HepG2 (cell line): ENCODE measurements around the gene MILR1. TPM values are rescaled to one million over a fixed set of nuclear protein-coding genes. Genes with fewer than 3 reads are reported as not detected.

Experiments
- CTCF ChIP-seq: sonication (generic); formaldehyde crosslinking; IDR thresholded peaks from 2 replicates; pipeline ENCODE4 v1.5.0; 2020; ENCODE audit warnings: mild to moderate bottlenecking, missing genetic modification reagents, moderate library complexity
- HOXA5 ChIP-seq: sonication (generic); formaldehyde crosslinking; IDR thresholded peaks from 2 replicates; pipeline ENCODE4 v1.4.0; 2020; ENCODE audit warnings: missing genetic modification reagents
- PHF20 ChIP-seq: sonication (generic); formaldehyde crosslinking; IDR thresholded peaks from 2 replicates; pipeline ENCODE4 v1.5.0; 2020; ENCODE audit warnings: mild to moderate bottlenecking, missing genetic modification reagents
- RFX3 ChIP-seq: IDR thresholded peaks from 2 replicates; pipeline ENCODE4 v1.6.1; 2016; ENCODE audit warnings: missing biosample characterization, missing genetic modification reagents
- ZFX ChIP-seq: sonication (generic); formaldehyde crosslinking; IDR thresholded peaks from 2 replicates; pipeline ENCODE4 v1.4.0; 2020; ENCODE audit warnings: mild to moderate bottlenecking, low read depth, missing genetic modification reagents, moderate library complexity
- ZNF142 ChIP-seq: sonication (generic); formaldehyde crosslinking; IDR thresholded peaks from 2 replicates; pipeline ENCODE4 v1.4.0; 2020; ENCODE audit warnings: missing genetic modification reagents
- ZNF253 ChIP-seq: sonication (generic); formaldehyde crosslinking; IDR thresholded peaks from 2 replicates; pipeline ENCODE4 v1.8.0; 2022; ENCODE audit warnings: mild to moderate bottlenecking, missing genetic modification reagents, borderline replicate concordance
- ZNF781 ChIP-seq: sonication (generic); formaldehyde crosslinking; IDR thresholded peaks from 2 replicates; pipeline ENCODE4 v1.5.1; 2020; ENCODE audit warnings: borderline replicate concordance, mild to moderate bottlenecking, missing genetic modification reagents; ENCODE audit errors: not compliant biosample characterization
- polyA plus RNA-seq, 8 experiments: library from polyadenylated mRNA; depleted of rRNA in 3 of 8; stranded (reverse) in 7 of 8; unstranded in 1 of 8; fragments of >200 nt; fragmentation: Illumina TruSeq in 4 of 8; extraction: Trizol in 4 of 8; gene quantifications; 2 replicates each; pipeline versions ENCODE4 v1.2.1 to v1.2.3, GENCODE V29; 2011 to 2016; ENCODE audit warnings: low read depth in 4 of 8, missing spikeins in 1 of 8, mixed read lengths in 1 of 8; ENCODE audit not compliant: insufficient read depth in 1 of 8
- total RNA-seq, 5 experiments: library from RNA; depleted of rRNA; stranded (reverse); fragments of >200 nt; fragmentation: Illumina TruSeq; extraction: Trizol; gene quantifications; 2 replicates each; pipeline ENCODE4 v1.2.3, GENCODE V29; 2016; ENCODE audit warnings: low read depth in 1 of 5
- TF ChIP-seq, protein P1 (sequence below), 2 experiments: sonication (generic) in 1 of 2; formaldehyde crosslinking in 1 of 2; IDR thresholded peaks; 2 replicates each; pipeline versions ENCODE4 v1.4.0 to v1.6.1; 2016 to 2020; ENCODE audit warnings: borderline replicate concordance in 1 of 2, low read depth in 1 of 2, mild to moderate bottlenecking in 1 of 2, missing genetic modification reagents in 1 of 2
- TF ChIP-seq, protein P2 (sequence below): IDR thresholded peaks from 2 replicates; pipeline ENCODE4 v1.6.1; 2016; ENCODE audit warnings: mild to moderate bottlenecking
- TF ChIP-seq, protein P3 (sequence below): IDR thresholded peaks from 2 replicates; pipeline ENCODE4 v1.6.1; 2016; ENCODE audit warnings: missing biosample characterization, missing genetic modification reagents, low read depth

MILR1 gene
- total and polyA plus RNA-seq, 2 of the 13 experiments (the other 11 are each of a cell fraction or from before 2014, with no cell fraction given): 0.27 to 1.7 TPM

GRCh38 chr17:64406321-64407200, 42.4 kb upstream of the MILR1 start (continued):
- TF ChIP-seq, protein P1, sequence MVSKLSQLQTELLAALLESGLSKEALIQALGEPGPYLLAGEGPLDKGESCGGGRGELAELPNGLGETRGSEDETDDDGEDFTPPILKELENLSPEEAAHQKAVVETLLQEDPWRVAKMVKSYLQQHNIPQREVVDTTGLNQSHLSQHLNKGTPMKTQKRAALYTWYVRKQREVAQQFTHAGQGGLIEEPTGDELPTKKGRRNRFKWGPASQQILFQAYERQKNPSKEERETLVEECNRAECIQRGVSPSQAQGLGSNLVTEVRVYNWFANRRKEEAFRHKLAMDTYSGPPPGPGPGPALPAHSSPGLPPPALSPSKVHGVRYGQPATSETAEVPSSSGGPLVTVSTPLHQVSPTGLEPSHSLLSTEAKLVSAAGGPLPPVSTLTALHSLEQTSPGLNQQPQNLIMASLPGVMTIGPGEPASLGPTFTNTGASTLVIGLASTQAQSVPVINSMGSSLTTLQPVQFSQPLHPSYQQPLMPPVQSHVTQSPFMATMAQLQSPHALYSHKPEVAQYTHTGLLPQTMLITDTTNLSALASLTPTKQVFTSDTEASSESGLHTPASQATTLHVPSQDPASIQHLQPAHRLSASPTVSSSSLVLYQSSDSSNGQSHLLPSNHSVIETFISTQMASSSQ (IDR thresholded peaks at IDR 0.05; ENCODE audit: low read depth): no peak
- TF ChIP-seq, protein P1 (CRISPR knock-in tag; IDR thresholded peaks at IDR 0.05; ENCODE audit: borderline replicate concordance): peak; percentile 56; the same call in 1 of the 2 replicates
- TF ChIP-seq CTCF (CRISPR knock-in tag) (peak; percentile 32; the same call in 1 of the 2 replicates), ZNF142 (CRISPR knock-in tag) (0 out of 2 replicates have a peak, but pooled peaks have one; percentile 29), ZFX (CRISPR knock-in tag) (peak; percentile 49; the same call in 1 of the 2 replicates), ZNF253 (CRISPR knock-in tag) (no peak), HOXA5 (CRISPR knock-in tag) (peak; percentile 38; the same call in 1 of the 2 replicates), RFX3 (peak; percentile 95), PHF20 (no peak), ZNF781 (peak; percentile 76)
- TF ChIP-seq, protein P2, sequence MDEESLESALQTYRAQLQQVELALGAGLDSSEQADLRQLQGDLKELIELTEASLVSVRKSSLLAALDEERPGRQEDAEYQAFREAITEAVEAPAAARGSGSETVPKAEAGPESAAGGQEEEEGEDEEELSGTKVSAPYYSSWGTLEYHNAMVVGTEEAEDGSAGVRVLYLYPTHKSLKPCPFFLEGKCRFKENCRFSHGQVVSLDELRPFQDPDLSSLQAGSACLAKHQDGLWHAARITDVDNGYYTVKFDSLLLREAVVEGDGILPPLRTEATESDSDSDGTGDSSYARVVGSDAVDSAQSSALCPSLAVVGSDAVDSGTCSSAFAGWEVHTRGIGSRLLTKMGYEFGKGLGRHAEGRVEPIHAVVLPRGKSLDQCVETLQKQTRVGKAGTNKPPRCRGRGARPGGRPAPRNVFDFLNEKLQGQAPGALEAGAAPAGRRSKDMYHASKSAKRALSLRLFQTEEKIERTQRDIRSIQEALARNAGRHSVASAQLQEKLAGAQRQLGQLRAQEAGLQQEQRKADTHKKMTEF (CRISPR knock-in tag): peak; percentile 64
- TF ChIP-seq, protein P3, sequence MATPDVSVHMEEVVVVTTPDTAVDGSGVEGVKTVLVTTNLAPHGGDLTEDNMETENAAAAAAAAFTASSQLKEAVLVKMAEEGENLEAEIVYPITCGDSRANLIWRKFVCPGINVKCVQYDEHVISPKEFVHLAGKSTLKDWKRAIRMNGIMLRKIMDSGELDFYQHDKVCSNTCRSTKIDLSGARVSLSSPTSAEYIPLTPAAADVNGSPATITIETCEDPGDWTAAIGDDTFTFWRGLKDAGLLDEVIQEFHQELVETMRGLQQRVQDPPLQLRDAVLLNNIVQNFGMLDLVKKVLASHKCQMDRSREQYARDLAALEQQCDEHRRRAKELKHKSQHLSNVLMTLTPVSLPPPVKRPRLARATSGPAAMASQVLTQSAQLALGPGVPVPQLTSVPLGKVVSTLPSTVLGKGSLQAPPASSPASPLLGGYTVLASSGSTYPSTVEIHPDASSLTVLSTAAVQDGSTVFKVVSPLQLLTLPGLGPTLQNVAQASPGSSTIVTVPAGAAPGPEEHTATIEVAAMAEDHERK: 0 out of 2 replicates have a peak, but pooled peaks have one; percentile 12
